Dermis microvascular lymphatic vessel endothelial cell (primary cell): ENCODE results near the gene COA1. TPM values are rescaled to one million over a fixed set of nuclear protein-coding genes. Genes with fewer than 3 reads are reported as not detected.
"Not testable (repeated sequence)": the region's sequence is repeated elsewhere in the genome, so short reads cannot be mapped to it uniquely, and the experiment has no call there.

Experiments used
- DNase-seq, 2 donors: peaks; one replicate each; pipeline versions ENCODE4 v3.0.0 to v3.0.0-alpha.2; 2010; ENCODE audit warnings: low read depth in 2 of 2
- total RNA-seq: library from RNA; depleted of rRNA; stranded (reverse); fragments of >200 nt; gene quantifications from 2 replicates; pipeline ENCODE4 v1.2.1, GENCODE V29; 2014

COA1 gene
- total RNA-seq, 1 donor from 2014 or later: 30.2 TPM

DNA sequence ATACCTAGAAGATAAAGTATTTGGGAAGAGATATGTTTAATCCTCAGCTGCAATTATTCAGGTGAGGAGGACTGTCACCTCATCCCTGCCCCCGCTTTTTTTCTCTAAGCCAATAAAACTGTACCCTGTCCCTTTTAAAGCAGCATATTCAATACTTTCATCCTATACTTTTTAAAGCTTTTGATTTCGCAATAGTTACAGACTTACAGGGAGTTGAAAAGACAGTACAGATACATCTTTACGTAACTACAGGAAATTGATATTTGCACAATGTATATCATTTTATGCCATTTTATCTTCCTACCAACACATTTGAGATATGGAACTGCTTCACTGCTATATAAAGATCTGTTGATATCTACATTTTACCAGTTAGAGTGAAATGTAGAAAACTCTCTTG is 98.8 kb downstream of the COA1 start:
- no peak for DNase-seq

DNA sequence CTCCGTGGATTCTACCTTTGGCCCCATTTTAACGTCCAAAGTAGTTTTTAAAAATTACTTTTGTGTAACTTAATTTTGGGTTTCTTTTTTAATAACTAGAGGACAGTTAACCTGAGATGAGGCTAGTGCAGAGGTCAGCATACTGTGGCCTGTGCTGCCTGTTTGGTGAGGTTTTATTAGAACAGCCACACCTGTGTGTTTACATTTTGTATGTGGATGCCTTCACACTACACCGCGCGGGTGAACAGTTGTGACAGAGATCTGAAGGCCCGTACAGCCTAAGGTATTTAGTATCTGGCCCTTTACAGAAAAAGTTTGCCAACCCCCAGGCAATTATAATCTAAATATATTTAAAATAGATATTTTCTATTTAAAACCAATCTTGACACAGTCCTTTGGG is 99.5 kb downstream of the COA1 start:
- no peak for DNase-seq

DNA sequence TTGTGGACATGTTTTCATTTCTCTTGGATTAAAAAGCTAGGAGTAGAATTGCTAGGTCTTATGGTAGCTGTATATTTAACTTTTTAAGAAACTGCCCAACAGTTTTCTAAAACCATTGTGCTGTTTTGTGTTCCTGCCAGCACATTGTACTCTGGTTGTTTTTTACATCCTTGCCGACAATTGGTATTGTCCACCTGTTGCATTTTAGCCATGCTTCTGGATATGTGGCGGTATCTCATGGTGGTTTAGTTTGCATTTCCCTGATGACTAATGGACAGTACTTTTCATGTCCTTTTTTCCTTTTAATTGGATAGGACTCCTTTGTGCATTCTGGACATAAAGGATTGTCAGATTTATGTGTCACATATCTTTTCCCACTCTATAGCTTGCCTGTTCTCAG is 100.9 kb downstream of the COA1 start:
- DNase-seq: peak in 1 of 2 donors; percentile 61

DNA sequence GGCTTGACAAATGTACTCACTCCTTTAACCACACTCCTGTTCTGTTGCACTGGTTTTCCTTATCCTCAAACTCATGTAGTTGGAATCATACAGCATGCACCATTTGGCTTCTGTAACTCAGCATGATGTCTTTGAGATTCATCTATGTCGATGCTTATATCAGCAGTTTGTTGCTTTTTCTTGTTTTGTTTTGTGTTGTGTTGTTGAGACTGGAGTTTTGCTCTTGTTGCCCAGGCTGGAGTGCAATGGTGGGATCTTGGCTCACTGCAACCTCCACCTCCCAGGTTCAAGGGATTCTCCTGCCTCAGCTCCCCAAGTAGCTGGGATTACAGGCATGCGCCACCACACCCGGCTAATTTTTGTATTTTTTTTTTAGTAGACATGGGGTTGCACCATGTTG is 101.5 kb downstream of the COA1 start:
- DNase-seq: not testable (repeated sequence)

DNA sequence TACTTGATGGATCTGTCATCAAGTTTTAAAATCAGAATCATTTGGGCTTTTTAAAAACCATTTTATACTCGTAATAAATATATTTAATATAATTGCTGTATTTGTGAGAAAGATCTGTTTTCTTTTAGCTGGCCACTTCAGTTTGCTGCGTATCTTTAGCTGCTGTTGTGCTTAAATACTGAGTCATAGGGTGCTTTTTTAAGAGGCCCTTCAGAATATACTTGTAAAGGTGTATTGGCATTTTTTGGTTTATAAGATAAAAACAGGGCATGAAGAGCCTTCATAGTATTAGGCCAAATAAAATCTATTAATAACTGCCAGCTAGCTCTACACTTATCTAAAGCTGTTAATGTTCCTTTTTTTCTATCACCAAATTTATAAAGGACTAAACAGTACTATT is 102.6 kb downstream of the COA1 start:
- DNase-seq: no peak

DNA sequence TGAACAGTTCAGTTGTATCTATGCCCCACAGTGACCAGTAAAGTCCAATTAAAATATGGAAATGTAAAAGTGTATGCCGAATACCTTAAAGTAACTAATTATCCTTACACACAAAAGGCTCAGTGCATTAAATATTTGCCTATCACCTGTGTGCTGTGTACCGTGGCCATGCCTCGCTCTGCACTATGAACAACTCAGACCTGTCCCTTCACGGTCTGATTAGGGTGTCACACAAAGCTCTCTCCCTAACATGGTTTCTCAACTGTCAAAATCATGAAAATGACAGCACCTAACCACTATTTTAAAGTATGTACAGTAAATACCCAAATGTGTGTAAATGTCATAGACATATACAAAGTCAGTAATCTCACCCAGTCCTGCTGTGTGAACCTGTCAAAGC is 103.3 kb downstream of the COA1 start:
- DNase-seq: no peak

DNA sequence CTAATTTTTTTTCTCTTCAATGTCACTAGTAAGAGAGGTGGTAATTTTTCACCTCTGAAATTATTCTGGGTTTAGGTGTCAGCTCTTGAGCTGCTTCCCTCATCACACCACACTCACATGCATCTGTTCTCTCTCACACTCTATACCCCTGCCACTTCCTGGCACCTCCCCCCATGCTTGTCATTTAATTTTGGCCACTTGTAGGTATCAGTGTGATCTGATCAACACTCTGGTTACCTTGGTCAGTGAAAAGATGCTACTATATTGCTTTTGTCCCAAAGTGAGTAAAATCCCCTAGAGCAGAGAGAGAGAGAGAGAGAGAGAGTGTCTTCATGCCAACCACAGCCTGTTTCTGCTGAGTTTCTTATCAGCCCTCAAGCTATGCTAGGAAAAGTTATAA is 103.9 kb downstream of the COA1 start:
- no peak for DNase-seq

DNA sequence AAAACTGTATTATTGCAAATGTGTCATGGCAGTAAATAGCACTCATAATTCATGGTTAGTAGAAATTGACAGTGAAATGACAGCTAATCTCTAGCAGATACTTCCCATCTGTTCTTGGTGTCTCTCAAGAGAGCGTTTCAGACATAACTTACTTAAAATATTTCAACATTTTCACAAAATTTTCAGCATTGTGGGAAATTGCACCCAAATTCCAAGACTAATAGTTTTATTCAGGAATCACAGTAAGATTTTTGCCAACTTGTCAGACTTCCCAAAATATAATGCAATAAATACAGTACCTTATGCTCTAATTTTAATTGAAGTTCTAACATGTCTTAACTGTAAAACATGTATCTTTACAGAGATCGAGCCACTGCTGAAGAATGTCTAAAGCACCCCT is 105.2 kb downstream of the COA1 start:
- no peak for DNase-seq

DNA sequence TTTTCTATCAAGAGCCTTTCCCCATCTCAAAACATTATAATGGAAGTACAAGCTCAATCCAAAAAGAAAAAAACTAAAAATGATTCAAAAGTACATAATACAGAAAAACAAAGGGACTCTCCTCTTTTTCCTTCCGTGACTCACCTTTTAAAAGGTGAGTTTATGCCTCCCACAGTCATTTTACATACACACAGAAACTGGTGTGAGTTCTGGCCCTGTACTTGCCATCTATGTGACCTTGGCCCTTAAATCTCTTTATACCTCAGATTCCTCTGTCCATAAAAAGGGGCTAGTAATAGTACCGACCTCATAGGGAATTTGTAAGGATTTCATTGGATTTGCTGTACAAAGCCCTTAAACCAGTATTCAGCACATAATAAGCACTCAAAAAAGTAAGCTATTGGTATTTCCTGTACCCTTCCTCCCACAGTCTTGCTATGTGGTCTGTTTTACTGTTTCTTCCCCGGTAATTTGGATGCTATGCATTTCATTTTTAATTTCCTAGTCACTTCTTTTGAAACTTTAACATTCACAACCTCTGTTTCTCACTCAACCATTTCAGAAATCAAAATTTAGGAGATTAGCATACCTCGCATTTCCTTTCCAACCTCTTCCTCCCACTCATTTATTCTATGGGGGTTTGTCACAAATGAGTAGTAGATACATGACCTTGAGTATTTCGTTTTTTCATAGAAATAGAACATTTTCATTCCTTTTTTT is 107.4 kb downstream of the COA1 start:
- DNase-seq: no peak

DNA sequence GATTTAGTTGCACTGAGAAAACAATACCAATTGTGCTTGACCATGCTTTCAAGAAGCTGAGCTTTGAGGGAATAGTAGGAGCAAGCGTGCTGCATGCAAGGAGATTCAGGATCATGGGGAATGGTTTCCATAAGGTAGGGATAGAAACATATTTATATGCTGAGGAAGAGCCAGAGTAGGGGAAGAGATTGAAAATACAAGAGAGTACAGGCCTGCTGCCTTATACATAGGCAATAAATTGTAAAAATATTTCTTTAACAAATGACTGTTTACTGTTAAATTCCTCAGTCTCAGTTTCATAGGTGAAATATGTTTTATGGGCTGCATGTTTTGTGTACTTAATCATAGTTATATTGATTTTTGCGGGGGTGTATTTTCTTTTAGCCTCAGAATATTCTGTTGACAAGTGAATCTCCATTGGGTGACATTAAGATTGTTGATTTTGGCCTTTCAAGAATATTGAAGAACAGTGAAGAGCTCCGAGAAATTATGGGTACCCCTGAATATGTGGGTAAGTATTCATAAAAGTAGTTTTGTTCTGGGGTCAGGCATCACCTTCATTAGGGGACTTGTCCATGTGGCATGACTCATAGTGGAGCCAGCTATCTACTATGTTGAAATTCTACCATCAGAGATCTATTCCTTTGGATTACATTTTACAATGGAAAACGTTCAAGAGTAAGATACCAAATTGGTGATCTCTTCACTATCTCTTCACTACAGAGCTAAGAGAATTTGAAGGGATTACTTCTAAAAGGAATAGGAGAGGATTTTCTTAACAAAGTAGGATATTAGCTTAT is 109.9 kb downstream of the COA1 start:
- no peak for DNase-seq

DNA sequence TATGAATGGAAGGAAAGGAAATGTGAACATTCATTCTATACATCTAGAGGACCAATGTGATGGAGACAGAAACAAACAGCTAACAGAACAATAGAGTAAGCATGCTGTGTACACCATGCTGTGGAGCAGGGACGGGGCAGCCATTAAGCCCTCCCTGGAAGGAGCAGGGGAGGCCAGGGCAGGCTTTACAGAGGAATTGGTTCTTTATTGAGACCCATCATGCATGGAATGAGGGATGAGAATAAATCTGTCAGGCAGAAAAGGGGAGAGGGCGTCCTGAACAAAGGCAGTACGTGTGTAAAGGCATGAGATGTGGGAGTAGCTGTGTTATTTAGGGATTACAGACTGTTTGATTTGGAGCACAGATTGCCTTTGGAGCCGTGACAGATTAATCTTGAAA is 111.2 kb downstream of the COA1 start:
- no peak for DNase-seq

DNA sequence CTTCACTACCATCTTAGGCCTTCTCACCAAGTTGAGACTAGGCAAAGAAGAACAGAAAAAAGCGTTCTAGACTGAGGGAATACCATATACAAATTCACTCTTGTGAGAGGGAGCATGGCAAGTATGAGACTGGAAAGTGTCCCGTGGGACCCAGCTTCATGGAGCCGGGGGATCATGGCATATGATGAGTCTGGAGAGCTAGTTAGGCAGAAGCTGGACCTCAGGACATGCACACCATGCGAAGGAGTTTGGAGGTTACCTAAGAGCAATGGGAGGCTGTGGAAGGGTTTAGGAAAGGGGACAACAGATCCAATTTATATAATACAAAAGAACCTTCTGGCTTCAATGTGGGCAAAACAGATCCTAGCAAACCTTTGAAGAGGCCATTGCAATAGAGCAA is 112.3 kb downstream of the COA1 start:
- DNase-seq: no peak

DNA sequence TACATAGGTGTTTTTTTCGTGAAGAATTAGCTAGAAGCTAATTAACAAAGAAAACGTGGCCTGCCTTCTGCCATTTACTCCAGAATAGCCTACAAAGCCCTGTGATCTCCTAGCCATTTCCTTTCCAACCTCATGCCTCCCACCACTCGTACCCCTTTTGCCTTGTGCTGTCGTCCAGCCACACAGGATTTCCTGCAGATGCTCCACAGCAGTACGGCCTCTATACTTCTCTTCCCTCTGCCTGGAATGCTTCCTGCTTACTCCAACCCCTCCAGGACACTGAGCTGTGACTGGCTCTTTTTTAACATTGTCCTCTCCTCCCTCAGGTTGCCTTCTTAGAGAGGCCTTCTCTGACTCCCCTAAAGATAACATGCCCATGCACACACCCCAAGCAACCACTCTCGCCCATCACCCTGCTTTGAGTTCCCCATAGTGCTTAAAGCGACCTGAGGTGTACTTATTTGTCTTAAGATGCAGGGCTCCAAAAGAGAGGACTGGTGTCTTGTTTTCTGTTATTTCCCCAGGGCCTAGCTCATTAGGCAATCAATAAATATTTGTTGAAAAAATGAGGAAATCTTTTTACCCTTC is 113.7 kb downstream of the COA1 start:
- DNase-seq: peak; percentile 38 to 59

DNA sequence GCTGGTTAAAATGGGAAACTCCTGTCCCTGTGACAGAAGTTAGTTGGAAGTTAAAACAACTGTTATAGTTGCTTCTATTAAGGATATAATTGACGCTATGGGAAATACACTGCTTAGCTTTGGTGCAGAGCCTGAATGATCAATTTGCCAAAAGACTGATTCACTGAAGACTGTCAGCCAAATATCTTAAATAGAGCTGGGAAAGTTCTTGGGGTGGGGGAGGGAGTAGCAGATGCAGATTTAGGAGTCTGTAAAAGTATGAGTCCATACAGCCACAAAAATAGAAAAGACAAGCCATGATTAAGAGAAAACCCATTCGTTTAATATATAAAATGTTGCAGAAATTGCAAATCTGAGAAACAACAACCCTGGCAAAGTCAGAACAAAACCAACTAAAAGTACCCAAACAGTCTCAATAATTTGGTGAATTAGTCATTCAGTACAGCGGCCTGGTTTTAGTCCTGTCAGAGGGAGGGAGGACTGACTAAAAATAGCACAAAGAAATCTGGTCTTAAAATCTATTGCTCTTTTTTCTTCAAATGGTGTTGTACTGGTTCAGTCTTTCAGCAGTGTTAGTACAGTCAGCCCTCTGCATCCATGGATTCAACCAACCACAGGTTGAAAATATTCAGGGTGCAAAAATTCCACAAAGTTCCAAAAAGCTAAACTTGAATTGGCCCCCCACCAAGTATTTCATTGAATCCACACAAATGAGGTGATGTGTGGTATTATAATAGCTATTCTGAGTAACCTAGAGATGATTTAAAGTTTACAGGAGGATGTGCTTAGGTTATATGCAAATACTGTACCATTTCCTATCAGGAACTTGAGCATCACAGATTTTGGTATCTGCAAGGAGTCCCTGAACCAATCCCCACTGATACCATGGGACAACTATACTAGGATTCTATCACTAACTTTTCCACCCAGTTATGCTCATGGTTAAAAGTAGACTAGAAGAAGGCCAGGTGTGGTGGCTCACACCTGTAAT is 116.4 kb downstream of the COA1 start:
- no peak for DNase-seq

DNA sequence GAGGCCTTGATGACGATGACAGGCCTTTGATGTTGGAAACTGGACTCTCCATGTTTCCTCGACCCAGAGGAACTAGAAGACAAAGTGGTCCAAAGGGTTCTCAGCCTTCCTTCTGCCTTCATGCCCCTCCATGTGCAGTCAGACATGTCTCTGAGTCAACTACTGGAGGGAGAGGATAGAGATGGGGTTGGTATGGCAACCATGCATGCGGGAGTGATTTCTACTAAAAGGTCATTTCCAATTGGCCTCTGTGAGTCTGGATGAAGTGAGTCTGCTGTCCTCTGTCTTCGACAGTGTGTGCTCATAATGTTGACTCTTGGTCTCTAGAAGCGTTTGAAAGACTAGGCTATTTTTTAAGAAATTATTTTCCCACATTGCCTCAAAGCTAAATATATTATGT is 117.2 kb downstream of the COA1 start:
- no peak for DNase-seq

DNA sequence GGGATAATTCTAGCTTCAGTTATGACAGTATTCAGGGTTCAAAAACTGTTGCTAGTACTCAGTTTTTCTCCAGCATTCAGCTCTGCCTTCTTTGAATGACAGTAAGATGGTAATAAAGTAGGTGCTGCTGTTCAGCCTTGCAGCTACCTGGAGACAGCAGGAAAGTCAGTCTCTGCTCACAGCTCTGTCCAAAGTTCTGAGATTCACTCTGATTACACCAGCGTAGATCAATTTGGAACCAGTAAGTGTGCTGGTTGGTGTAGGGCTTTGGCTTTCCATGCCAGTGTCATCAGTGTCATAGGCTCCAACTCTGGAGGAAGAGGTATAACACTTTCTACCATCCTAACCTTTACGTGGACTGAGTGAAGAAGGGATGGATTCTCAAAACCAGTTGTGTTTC is 120.2 kb downstream of the COA1 start:
- DNase-seq: no peak

DNA sequence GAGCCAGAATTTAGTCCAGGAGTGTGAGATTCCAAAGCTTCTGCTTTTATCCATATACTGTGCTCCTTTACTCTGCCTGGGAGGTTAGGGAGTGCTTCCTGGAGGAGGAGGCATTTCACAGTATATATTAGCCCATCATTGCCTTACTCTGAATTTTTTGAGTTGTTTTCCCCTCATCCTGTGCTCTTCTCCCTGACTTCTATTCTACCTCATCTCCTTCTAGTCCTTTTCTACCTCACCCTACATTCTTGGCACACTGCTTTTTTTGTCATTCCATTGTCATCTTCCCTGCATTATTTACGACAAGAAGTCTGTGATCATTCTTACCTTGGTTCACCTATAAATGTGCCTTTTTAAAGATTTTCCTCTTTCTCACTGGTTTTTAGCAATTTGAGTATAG is 125.1 kb downstream of the COA1 start:
- no peak for DNase-seq

DNA sequence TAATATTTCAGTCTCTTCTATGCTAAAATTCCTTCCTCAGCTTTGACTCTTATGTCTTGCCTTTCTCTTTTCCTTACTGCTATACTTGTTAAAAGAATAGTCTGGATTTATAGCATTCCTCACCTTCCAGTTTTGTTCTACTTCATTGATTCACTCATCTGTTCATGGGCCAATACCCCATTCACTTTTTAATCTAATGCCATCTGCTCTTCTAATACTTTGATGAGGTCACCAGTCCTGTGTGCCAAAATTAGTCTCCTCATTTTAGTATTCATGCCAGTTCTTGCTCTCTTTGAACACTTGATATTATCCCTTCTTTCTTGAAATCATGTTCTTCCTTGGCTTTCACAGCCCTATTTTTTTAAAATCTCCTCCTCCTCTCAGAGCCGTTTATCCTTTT is 127.1 kb downstream of the COA1 start:
- DNase-seq: no peak

DNA sequence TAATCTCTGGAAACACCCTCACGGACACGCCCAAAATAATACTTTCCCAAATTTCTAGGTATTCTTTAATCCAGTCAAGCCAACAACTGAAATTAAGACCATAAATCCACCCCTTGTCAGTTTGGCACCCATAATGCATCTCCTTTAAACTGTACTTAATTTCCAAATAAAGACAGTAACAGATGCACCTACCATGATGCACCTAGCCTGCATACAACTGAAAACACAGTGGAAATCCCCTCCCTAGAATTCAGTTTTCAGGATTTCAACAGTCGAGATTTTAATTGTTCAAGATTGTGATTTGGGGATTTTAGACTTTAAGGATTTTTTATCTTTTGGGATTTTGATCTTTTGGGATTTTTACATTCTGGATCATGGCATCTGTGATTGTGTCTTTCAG is 129.3 kb downstream of the COA1 start:
- no peak for DNase-seq

DNA sequence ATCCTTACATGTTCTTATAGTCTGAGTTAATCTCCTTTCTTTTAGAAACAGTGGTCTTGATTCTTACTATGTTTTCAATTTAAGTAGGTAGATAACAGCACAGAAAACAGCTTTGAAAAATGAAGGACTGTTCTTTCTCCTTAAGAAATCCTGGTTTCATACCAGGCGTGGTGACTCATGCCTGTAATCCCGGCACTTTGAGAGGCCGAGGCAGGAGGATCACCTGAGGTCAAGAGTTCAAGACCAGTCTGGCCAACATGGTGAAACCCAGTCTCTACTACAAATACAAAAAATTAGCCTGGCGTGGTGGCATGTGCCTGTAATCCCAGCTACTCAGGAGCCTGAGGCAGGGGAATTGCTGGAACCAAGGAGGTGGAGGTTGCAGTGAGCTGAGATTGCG is 132.9 kb downstream of the COA1 start:
- not testable (repeated sequence) for DNase-seq

DNA sequence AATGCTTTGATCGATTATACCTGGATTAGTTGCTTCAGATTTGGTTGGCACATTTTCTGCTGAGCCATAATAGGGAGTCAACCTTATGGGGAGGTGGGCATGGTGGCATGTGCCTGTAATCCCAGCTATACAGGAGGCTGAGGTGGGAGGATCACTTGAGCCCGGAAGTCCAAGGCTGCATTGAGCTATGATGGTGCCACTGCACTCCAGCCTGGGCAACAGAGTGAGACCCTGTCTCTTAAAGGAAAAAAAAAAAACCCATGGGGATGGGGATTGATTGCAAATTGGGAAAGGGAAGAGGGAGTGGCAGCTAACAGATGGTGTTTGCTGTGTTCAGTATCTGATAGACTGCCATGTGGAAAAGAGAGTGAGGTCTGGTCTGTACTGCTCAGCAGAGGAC is 135.3 kb downstream of the COA1 start:
- DNase-seq: no peak

DNA sequence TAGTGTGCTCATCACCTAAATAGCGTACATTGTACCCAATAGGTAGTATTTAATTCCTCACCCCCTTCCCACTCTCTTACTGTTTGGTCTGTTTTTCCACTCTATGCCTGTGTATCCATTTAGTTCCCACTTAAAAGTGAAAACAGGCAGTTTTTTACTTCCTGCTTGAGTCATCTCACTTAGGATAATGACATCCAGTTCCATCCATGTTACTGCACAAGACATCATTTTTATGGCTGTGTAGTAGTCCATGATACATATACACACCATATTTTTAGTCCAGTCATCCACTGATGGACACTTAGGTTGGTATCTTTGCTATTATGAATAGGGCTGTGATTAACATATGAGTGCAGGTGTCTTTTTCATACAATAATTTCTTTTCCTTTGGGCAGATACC is 136.3 kb downstream of the COA1 start:
- DNase-seq: peak in 1 of 2 donors; percentile 25
